Fibroblast of lung (primary cell): ENCODE results near the gene GJA5. TPM values are rescaled to one million over a fixed set of nuclear protein-coding genes. Genes with fewer than 3 reads are reported as not detected.
"Not testable (repeated sequence)": the region's sequence is repeated elsewhere in the genome, so short reads cannot be mapped to it uniquely, and the experiment has no call there.

Experiments used
- DNase-seq, 2 donors: peaks; one replicate each; pipeline versions ENCODE4 v3.0.0 to v3.0.0-alpha.2; 2010; ENCODE audit warnings: low read depth in 2 of 2
- H2AFZ ChIP-seq: 2 replicates; pipeline ENCODE4 v1.5.1; 2012; ENCODE audit warnings: low read length, control low read depth, inconsistent platforms
- H3K27ac ChIP-seq: 2 replicates; pipeline ENCODE4 v1.5.1; 2011; ENCODE audit warnings: low read length, control low read depth; ENCODE audit not compliant: insufficient read depth
- H3K27me3 ChIP-seq: 2 replicates; pipeline ENCODE4 v1.5.1; 2011; ENCODE audit warnings: mild to moderate bottlenecking, low read length; ENCODE audit not compliant: control insufficient read depth, insufficient read depth
- H3K36me3 ChIP-seq: 2 replicates; pipeline ENCODE4 v1.5.1; 2011; ENCODE audit warnings: low read length; ENCODE audit not compliant: control insufficient read depth, insufficient read depth
- H3K4me1 ChIP-seq: 2 replicates; pipeline ENCODE4 v1.5.1; 2011; ENCODE audit warnings: low read length; ENCODE audit not compliant: control insufficient read depth, insufficient read depth; ENCODE audit errors: extremely low read depth
- H3K4me2 ChIP-seq: 2 replicates; pipeline ENCODE4 v1.5.1; 2011; ENCODE audit warnings: low read length, control low read depth; ENCODE audit not compliant: insufficient read depth; ENCODE audit errors: extremely low read depth
- H3K4me3 ChIP-seq, 4 experiments: fragments of 200-600 bp in 1 of 4; sonication (generic) in 1 of 4; replicated peaks in 1 of 4; 2 replicates each; pipeline ENCODE4 v1.5.1; 2011 to 2016; ENCODE audit warnings: low read length in 4 of 4, low read depth in 3 of 4, mild to moderate bottlenecking in 3 of 4, control low read depth in 2 of 4, inconsistent platforms in 1 of 4, mixed read lengths in 1 of 4; ENCODE audit not compliant: insufficient read depth in 1 of 4; ENCODE audit errors: control extremely low read depth in 1 of 4
- H3K79me2 ChIP-seq: 2 replicates; pipeline ENCODE4 v1.5.1; 2012; ENCODE audit warnings: mild to moderate bottlenecking, low read length, inconsistent platforms; ENCODE audit not compliant: control insufficient read depth, insufficient read depth
- H3K9ac ChIP-seq: 2 replicates; pipeline ENCODE4 v1.5.1; 2011; ENCODE audit warnings: mild to moderate bottlenecking, low read length, control low read depth; ENCODE audit not compliant: insufficient read depth
- H3K9me3 ChIP-seq: 2 replicates; pipeline ENCODE4 v1.5.1; 2012; ENCODE audit warnings: low read depth, low read length; ENCODE audit not compliant: control insufficient read depth, insufficient read depth
- H4K20me1 ChIP-seq: 2 replicates; pipeline ENCODE4 v1.5.1; 2011; ENCODE audit warnings: low read length; ENCODE audit not compliant: control insufficient read depth, insufficient read depth; ENCODE audit errors: extremely low read depth
- EZH2 ChIP-seq: IDR thresholded peaks from 2 replicates; pipeline ENCODE4 v1.5.1; 2012; ENCODE audit warnings: low read length, control low read depth, mild to moderate bottlenecking; ENCODE audit errors: missing control alignments
- polyA plus RNA-seq, 2 donors: library from polyadenylated mRNA; depleted of rRNA in 1 of 2; stranded (reverse) in 1 of 2; unstranded in 1 of 2; fragments of >200 nt; gene quantifications; 2 replicates each; pipeline ENCODE4 v1.2.1, GENCODE V29; 2011 to 2012; ENCODE audit warnings: missing spikeins in 1 of 2
- total RNA-seq: library from RNA; depleted of rRNA; stranded (reverse); fragments of >200 nt; gene quantifications from 2 replicates; pipeline ENCODE4 v1.2.1, GENCODE V29; 2014
- TF ChIP-seq, protein P1 (sequence below), 2 donors: IDR thresholded peaks in 1 of 2; conservative IDR thresholded peaks in 1 of 2; 1 replicate in 1 of 2; 2 replicates in 1 of 2; pipeline ENCODE4 v1.5.1; 2011 to 2012; ENCODE audit warnings: low read length in 2 of 2, control low read depth in 1 of 2, inconsistent platforms in 1 of 2, low read depth in 1 of 2, mild to moderate bottlenecking in 1 of 2

Gene GJA5
- total and polyA plus RNA-seq, 2 donors (not counting 1 experiment from before 2014, with no cell fraction given): 0.14 TPM; not detected in 1

GRCh38 chr1:147735423-147735822 is 25.0 kb downstream of the GJA5 start:
- Histone ChIP-seq H3K9me3 (no peaks in the 10 kb centered on the region), H3K36me3 (no peaks in the 10 kb centered on the region), H3K4me3 (no peak overlapping the region), H3K9ac (no peak overlapping the region), H2AFZ (no peak overlapping the region), H3K79me2 (no peaks in the 10 kb centered on the region), H3K27me3 (no peaks in the 10 kb centered on the region), H3K4me1 (no peaks in the 10 kb centered on the region), H3K27ac (no peak overlapping the region), H3K4me2 (no peak overlapping the region), H4K20me1 (no peaks in the 10 kb centered on the region)
- no peak for TF ChIP-seq EZH2
- TF ChIP-seq, protein P1, sequence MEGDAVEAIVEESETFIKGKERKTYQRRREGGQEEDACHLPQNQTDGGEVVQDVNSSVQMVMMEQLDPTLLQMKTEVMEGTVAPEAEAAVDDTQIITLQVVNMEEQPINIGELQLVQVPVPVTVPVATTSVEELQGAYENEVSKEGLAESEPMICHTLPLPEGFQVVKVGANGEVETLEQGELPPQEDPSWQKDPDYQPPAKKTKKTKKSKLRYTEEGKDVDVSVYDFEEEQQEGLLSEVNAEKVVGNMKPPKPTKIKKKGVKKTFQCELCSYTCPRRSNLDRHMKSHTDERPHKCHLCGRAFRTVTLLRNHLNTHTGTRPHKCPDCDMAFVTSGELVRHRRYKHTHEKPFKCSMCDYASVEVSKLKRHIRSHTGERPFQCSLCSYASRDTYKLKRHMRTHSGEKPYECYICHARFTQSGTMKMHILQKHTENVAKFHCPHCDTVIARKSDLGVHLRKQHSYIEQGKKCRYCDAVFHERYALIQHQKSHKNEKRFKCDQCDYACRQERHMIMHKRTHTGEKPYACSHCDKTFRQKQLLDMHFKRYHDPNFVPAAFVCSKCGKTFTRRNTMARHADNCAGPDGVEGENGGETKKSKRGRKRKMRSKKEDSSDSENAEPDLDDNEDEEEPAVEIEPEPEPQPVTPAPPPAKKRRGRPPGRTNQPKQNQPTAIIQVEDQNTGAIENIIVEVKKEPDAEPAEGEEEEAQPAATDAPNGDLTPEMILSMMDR (conservative IDR thresholded peaks at IDR 0.05 in 1 of 2, IDR thresholded peaks at IDR 0.05 in 1 of 2; ENCODE audit: low read depth in 1 of 2, low read length in 2 of 2): no peak
- DNase-seq: no peak

DNA sequence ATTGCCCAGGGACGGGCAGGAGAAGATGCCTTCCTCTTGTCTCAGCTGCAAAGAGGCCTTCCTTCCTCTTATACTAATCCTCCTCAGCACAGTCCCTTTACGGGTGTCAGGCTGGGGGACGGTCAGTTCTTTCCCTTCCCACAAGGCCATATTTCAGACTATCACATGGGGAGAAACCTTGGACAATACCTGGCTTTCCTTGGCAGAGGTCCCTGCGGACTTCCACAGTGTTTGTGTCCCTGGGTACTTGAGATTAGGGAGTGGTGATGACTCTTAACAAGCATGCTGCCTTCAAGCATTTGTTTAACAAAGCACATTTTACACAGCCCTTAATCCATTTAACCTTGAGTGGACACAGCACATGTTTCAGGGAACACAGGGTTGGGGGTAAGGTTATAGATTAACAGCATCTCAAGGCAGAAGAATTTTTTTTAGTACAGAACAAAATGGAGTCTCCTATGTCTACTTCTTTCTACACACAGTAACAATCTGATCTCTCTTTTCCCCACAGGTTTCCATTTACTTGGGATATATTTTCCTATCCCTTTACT is 26.0 kb downstream of the GJA5 start:
- not testable (repeated sequence) for H3K9me3 ChIP-seq, H2AFZ ChIP-seq, H3K27me3 ChIP-seq, H3K4me1 ChIP-seq, H3K79me2 ChIP-seq, H3K27ac ChIP-seq, H3K4me3 ChIP-seq, H3K4me2 ChIP-seq, H3K9ac ChIP-seq, H4K20me1 ChIP-seq, DNase-seq, H3K36me3 ChIP-seq

GRCh38 chr1:147729315-147729714 is 31.1 kb downstream of the GJA5 start:
- Histone ChIP-seq H2AFZ (no peak overlapping the region), H3K4me1 (no peaks in the 10 kb centered on the region), H3K27ac (no peak overlapping the region), H3K9me3 (no peaks in the 10 kb centered on the region), H3K4me3 (no peak overlapping the region), H3K9ac (no peak overlapping the region), H3K79me2 (no peaks in the 10 kb centered on the region), H3K36me3 (no peaks in the 10 kb centered on the region), H4K20me1 (no peaks in the 10 kb centered on the region), H3K27me3 (no peaks in the 10 kb centered on the region), H3K4me2 (no peak overlapping the region)
- DNase-seq: no peak
- TF ChIP-seq EZH2: no peak

GRCh38 chr1:147726168-147726567 is 34.2 kb downstream of the GJA5 start:
- H3K27ac ChIP-seq: no peak overlapping the region
- no peak for DNase-seq
- no peaks in the 10 kb centered on the region for H3K79me2 ChIP-seq
- no peak overlapping the region for H3K4me2 ChIP-seq
- no peaks in the 10 kb centered on the region for H3K36me3 ChIP-seq
- no peak overlapping the region for H3K9ac ChIP-seq
- H2AFZ ChIP-seq: no peak overlapping the region
- TF ChIP-seq, protein P1 (conservative IDR thresholded peaks at IDR 0.05 in 1 of 2, IDR thresholded peaks at IDR 0.05 in 1 of 2; ENCODE audit: low read depth in 1 of 2, low read length in 2 of 2): no peak
- no peak for TF ChIP-seq EZH2
- H3K4me1 ChIP-seq: no peaks in the 10 kb centered on the region
- no peaks in the 10 kb centered on the region for H4K20me1 ChIP-seq
- H3K4me3 ChIP-seq: no peak overlapping the region
- no peaks in the 10 kb centered on the region for H3K27me3 ChIP-seq
- no peaks in the 10 kb centered on the region for H3K9me3 ChIP-seq
